HL-60 (cell line): Measurements from ENCODE around the gene LRPAP1.

Experiments used
- GABPA ChIP-seq: IDR thresholded peaks from 2 replicates; pipeline ENCODE4 v1.6.1; 2012; ENCODE audit warnings: low read depth
- POLR2AphosphoS5 ChIP-seq: IDR thresholded peaks from 2 replicates; pipeline ENCODE4 v1.6.1; 2012; ENCODE audit warnings: low read depth
- REST ChIP-seq: IDR thresholded peaks from 2 replicates; pipeline ENCODE4 v1.6.1; 2012; ENCODE audit warnings: low read depth; ENCODE audit not compliant: insufficient replicate concordance
- SPI1 ChIP-seq: IDR thresholded peaks from 2 replicates; pipeline ENCODE4 v1.6.1; 2012; ENCODE audit warnings: low read depth, mild to moderate bottlenecking, borderline replicate concordance
- TF ChIP-seq, protein P1 (sequence below): IDR thresholded peaks from one replicate; pipeline ENCODE4 v1.5.1; 2011; ENCODE audit warnings: low read length, control low read depth, inconsistent platforms; ENCODE audit not compliant: insufficient read depth

GRCh38 chr4:3491681-3492405 lies 40.4 kb downstream of the LRPAP1 start:
- TF ChIP-seq, protein P1, sequence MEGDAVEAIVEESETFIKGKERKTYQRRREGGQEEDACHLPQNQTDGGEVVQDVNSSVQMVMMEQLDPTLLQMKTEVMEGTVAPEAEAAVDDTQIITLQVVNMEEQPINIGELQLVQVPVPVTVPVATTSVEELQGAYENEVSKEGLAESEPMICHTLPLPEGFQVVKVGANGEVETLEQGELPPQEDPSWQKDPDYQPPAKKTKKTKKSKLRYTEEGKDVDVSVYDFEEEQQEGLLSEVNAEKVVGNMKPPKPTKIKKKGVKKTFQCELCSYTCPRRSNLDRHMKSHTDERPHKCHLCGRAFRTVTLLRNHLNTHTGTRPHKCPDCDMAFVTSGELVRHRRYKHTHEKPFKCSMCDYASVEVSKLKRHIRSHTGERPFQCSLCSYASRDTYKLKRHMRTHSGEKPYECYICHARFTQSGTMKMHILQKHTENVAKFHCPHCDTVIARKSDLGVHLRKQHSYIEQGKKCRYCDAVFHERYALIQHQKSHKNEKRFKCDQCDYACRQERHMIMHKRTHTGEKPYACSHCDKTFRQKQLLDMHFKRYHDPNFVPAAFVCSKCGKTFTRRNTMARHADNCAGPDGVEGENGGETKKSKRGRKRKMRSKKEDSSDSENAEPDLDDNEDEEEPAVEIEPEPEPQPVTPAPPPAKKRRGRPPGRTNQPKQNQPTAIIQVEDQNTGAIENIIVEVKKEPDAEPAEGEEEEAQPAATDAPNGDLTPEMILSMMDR = no peak
- TF ChIP-seq POLR2AphosphoS5 = no peak
- no peak for TF ChIP-seq REST
- no peak for TF ChIP-seq GABPA
- TF ChIP-seq SPI1 = no peak
